Measurements from ENCODE around the gene OR52E4.

- TF ChIP-seq, protein P1, sequence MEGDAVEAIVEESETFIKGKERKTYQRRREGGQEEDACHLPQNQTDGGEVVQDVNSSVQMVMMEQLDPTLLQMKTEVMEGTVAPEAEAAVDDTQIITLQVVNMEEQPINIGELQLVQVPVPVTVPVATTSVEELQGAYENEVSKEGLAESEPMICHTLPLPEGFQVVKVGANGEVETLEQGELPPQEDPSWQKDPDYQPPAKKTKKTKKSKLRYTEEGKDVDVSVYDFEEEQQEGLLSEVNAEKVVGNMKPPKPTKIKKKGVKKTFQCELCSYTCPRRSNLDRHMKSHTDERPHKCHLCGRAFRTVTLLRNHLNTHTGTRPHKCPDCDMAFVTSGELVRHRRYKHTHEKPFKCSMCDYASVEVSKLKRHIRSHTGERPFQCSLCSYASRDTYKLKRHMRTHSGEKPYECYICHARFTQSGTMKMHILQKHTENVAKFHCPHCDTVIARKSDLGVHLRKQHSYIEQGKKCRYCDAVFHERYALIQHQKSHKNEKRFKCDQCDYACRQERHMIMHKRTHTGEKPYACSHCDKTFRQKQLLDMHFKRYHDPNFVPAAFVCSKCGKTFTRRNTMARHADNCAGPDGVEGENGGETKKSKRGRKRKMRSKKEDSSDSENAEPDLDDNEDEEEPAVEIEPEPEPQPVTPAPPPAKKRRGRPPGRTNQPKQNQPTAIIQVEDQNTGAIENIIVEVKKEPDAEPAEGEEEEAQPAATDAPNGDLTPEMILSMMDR (IDR thresholded peaks at IDR 0.05), result no peak
- TF ChIP-seq POLR2A (IDR thresholded peaks at IDR 0.05), result no peak
Observed at GRCh38 chr11:5847711-5848110, 32.7 kb upstream of the OR52E4 start.
